Adipose tissue (tissue), 3 donors: ENCODE measurements around the gene ZNF808. TPM values are rescaled to one million over a fixed set of nuclear protein-coding genes. Genes with fewer than 3 reads are reported as not detected.
"Not testable (repeated sequence)": the region's sequence is repeated elsewhere in the genome, so short reads cannot be mapped to it uniquely, and the experiment has no call there.

Source experiments
- H3K27ac ChIP-seq: one replicate; pipeline ENCODE4 v1.5.1; 2013; ENCODE audit warnings: low read depth, low read length
- WGBS, 3 donors: extraction: QIAGEN DNeasy Blood & Tissue Kit; methylation state at CpG; one replicate each; pipeline ENCODE4 v1.1.7; 2013; 5-methylcytosine and 5-hydroxymethylcytosine counted together
- polyA plus RNA-seq, 3 donors: library from polyadenylated mRNA; stranded (reverse); fragments of 200-250 nt; gene quantifications; one replicate each; pipeline ENCODE4 v1.2.3, GENCODE V29; 2013
- donor health status: healthy with polysubstance abuse.
- donor health status: Bipolar disorder and iron deficiency.
- donor health status: healthy.

Gene ZNF808
- polyA plus RNA-seq, 3 donors: 1.8 to 2.6 (median 2.5) TPM

DNA sequence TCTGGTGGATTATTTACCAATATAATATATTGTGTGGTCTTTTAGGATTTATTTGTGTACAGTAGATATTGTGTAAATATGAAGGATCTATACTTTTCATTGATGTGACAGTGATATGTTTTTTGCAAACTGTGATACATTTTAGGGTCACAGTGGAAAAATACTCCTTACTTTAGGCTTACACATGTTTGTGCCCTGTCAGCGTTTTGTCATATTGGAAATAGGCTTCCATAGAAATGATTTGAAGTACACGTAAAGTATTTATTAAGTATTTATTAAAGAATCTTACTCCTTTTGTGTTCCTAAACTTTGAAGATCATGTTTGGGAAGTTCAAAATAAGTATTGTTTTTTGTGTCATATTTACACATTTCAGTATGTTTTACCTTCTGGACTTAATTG lies 5.0 kb downstream of the ZNF808 start:
- WGBS, 3 donors: 88 to 98% (median 94%) methylated on average over 2 of the region's 2 CpGs
- H3K27ac ChIP-seq: no peak overlapping the region

DNA sequence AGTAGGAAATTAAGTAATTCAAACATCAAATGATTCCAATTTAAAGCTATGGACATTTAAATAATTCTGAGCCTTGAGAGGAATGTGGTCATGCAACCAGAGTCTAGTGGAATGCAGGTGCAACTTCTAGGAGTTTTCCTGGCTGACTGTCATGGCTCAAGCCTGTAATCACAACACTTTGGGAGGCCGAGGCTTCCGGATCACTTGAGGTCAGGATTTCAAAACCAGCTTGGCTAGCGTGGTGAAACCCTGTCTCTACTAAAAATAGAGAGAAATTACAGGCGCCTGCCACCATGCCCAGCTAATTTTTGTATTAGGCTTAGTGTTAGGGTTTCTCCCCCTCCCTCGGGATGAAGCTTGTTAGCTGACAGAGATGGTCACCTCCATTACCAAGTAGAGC lies 6.4 kb downstream of the ZNF808 start:
- no peak overlapping the region for H3K27ac ChIP-seq
- WGBS, 3 donors: 49 to 82% (median 58%) methylated on average over 5 of the region's 5 CpGs

DNA sequence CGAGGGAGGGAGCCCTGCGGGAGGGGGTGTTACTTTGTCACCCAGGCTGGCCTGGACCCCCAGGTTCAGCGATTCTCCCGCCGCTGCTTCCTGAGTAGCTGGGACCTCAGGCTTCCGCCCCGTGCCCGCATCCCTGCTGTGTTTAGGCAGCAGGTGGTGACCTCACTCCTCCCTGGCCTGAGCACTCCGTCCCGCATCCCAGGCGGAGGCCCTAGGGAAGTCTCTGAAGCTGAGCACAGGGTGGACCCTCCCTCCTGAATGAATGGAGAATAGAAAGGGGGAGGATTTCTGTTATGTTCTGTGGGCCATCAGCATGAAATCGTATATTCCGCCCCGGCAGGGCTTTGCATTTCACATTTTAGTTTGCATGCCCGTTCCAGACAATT lies 7.9 kb downstream of the ZNF808 start:
- H3K27ac ChIP-seq: not testable (repeated sequence)
- 3 to 19% (median 5%) methylated on average over 14 to 15 of the region's 15 CpGs for WGBS, 3 donors

DNA sequence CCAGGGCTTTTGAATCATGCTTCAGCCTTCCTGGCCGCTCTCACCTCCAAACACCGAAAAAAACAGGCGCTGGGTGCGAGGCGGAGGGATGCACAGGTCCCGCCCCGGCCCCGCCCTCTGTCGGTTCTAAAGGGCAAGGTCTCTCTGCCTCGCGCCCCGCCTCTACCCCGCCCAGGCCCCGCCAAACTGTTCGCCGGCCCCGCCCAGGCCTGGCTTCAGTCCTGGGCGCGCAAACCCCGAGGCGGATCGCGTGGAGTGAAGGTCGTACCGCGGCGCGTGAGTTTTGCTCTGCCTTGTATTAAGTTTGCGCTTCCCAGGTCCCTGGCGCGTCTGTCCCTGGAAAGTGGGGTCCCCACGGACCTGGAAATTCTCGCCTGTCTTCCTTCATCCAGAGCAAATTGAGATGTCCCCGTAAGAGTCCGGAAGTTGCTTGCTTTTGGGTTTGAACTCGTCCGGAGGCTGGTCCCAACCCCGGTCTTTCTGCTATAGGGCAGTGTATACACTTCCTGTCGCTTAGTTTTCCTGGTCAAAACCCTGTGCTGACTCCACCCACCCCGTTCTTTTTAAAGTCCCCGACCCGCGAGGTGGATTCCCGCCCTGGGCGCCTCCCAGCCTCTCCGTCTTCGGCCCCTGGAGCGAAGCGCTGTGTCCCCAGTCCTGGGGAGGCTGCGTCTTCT lies 8.4 kb downstream of the ZNF808 start:
- 2 to 13% (median 4%) methylated on average over 50 of the region's 50 CpGs for WGBS, 3 donors
- H3K27ac ChIP-seq: no peak overlapping the region

DNA sequence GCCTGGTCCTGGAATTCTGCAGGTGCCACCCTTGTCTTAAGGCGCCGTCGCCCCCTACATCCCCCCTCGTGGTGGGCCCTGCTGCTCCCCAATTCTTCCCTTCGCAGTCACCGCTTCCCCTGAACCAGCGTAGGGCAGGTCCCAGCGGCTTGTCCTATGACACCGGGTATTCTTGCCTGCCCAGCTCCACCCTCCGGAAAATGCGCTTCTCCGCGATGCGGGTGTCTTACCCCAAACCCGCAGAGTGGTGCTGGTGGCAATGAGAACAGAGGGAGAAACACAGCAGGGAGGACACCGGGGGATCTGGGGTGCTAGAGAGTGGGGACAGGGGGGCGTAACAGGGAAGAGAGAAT lies 9.0 kb downstream of the ZNF808 start:
- no peak overlapping the region for H3K27ac ChIP-seq
- WGBS, 3 donors: 5 to 25% (median 9%) methylated on average over 17 of the region's 17 CpGs

DNA sequence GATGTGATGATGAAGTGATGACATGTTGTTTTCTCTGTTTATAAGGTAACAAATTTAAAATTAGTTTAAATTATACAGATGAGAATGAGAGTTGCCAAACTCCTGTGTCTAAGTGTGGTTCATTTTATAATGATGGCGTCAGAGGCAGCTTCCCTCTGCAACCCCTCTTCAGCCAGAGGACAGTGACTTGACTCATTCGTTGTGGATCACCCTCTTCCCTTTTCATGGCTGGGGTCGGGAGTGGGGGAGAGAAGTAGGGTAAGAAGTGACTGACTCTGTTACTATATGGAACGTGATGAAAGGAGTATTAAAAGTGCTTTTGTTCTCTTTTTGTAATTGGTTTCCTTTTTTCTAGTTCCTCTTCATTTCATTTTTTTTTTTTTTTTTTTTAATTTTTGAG lies 11.3 kb downstream of the ZNF808 start:
- H3K27ac ChIP-seq: not testable (repeated sequence)
- 42 to 85% (median 64%) methylated on average over 2 to 4 of the region's 4 CpGs for WGBS, 3 donors

DNA sequence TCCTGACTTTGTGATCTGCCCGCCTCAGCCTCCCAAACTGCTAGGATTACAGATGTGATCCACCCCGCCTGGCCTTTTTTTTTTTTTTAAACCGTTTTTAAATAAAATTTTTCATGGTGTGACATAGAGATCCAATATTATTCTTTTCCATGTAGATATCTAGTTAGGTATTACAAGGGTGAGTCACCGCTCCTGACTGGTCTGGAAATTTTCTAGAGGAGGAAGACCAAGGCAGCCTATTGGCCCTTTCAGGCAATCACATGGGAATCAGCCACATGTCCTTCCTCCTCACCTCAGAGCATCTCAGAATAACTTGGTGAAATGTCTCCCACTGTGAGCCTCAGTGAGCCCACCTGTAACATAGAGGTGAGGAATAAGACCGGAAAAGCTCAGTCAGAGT lies 13.7 kb downstream of the ZNF808 start:
- H3K27ac ChIP-seq: not testable (repeated sequence)
- 90 to 96% (median 94%) methylated on average over 5 of the region's 5 CpGs for WGBS, 3 donors

DNA sequence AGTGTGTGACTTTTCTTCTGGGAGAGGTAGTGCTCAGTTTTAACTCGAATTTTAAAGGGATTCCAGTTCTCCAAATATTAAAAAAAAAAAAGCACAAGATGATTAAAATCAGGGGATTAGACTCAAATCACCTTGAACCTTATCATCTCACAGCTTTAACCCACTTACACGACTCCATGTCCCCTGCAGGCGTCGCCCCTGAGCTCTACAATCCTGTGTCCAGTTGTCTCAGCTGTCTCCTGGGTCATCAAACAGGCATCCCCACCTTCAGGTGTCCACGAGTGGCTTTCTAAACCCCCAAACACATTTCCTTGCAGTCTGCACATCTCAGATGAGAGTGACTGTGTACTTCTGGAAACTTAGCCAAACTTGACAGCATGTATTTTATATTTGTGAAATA lies 14.1 kb downstream of the ZNF808 start:
- WGBS, 3 donors: 88 to 90% (median 89%) methylated on average over 5 of the region's 5 CpGs
- H3K27ac ChIP-seq: no peak overlapping the region

DNA sequence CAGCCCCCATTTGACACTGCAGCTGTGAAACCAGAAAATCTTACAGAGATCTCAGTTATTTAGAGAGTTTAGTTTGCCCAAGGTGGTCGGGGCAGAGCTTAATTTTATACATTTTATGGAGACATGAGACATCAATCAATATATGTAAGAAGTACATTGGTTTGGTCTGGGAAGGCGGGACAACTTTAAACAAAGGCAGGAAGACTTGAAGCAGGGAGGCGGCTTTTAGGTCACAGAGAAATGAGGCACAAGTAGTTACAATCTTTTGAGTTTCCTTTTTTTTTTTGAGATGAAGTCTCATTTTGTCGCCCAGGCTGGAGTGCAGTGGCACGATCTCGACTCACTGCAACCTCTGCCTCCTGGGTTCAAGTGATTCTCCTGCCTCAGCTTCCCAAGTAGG lies 15.1 kb downstream of the ZNF808 start:
- WGBS, 3 donors: 78 to 79% (median 78%) methylated on average over 6 of the region's 6 CpGs
- H3K27ac ChIP-seq: not testable (repeated sequence)

DNA sequence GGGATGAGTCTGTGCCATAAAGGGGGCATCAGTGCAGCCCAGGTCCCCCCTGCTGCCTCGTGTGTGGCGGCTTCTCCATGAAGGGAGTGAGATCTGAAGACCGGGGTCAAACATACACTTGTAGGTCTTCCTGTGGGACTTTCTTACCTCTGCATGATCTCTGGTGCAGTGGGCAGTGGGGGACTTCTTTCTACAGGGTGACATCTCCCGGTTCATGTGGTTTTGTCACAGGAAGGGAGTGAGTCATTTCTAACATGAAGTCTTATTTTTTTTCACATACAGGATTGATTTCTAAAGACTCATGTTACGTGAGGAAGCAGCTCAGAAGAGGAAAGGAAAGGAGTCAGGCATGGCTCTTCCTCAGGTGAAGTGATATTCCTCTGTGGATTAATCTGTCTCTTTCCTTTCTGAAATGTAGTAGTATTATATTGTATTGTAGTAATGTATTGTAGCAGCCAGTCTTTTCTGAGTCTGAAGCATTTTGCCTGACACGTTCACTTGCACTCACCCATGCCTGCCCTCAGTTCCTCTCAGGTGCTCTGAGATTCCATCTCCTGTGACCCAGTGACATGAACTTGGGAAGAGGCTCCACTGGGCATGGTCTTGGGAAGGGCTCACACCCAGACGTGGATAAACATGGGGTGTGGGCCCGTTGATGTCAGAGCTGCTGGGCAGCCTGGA lies 15.7 kb downstream of the ZNF808 start:
- H3K27ac ChIP-seq: no peak overlapping the region
- 60 to 81% (median 74%) methylated on average over 7 to 8 of the region's 8 CpGs for WGBS, 3 donors

DNA sequence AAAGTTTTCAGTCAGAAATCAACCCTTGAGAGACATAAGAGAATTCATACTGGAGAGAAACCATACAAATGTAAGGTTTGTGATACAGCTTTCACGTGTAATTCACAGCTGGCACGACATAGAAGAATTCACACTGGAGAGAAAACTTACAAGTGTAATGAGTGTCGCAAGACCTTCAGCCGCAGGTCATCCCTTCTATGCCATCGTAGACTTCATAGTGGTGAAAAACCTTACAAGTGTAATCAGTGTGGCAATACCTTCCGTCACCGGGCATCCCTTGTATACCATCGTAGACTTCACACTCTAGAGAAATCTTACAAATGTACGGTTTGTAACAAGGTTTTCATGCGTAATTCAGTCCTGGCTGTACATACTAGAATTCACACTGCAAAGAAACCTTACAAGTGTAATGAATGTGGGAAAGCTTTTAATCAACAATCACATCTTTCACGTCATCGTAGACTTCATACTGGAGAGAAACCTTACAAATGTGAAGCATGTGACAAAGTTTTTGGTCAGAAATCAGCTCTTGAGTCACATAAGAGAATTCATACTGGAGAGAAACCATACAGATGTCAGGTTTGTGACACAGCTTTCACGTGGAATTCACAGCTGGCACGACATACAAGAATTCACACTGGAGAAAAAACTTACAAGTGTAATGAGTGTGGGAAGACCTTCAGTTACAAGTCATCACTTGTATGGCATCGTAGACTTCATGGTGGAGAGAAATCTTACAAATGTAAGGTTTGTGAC lies 26.9 kb downstream of the ZNF808 start:
- 98% methylated on average over 15 of the region's 15 CpGs for WGBS, 3 donors
- H3K27ac ChIP-seq: no peak overlapping the region

DNA sequence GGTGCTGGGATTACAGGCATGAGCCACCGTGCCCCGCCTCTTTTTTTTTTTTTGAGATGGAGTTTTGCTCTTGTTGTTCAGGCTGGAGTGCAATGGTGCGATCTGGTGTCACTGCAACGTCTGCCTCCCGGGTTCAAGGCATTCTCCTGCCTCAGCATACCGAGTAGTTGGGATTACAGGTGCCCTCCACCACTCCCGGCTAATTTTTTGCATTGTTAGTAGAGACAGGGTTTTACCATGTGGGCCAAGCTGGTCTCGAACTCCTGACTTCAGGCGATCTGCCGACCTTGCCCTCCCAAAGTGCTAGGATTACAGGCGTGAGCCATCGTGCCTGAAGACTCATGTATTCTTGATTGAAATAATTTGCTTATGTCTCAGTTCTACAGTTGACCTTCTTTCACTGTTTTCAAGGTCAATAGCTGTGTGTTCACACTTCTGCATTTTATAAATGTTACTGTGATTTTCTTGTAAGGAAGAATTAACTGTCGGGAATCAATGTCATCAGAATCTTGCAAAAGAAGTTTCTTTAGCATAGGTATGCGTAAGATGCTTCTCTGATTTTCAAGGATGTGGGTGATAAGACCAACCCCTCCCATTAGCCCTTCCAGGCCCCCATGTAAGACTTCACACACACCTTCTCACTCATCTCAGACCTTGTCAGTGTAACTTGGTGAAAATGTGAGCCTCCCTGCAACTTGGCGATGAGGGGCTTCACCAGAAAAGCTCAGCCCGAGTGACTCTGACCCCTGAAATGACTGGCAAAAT lies 29.9 kb downstream of the ZNF808 start:
- H3K27ac ChIP-seq: no peak overlapping the region
- 95 to 98% (median 97%) methylated on average over 16 of the region's 16 CpGs for WGBS, 3 donors

DNA sequence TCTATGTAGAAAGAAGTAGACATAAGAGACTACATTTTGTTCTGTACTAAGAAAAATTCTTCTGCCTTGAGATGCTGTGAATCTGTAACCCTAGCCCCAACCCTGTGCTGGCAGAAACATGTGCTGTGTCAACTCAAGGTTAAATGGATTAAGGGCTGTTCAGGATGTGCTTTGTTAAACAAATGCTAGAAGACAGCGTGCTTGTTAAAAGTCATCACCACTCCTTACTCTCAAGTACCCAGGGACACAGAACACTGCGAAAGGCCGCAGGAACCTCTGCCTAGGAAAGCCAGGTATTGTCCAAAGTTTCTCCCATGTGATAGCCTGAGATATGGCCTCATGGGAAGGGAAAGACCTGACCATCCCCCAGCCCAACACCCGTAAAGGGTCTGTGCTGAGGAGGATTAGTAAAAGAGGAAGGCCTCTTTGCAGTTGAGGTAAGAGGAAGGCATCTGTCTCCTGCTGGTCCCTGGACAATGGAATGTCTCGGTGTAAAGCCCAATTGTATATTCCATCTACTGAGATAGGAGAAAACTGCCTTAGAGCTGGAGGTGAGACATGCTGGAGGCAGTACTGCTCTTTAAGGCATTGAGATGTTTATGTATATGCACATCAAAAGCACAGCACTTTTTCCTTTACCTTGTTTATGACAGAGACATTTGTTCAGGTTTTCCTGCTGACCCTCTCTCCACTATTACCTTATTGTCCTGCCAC lies 31.4 kb downstream of the ZNF808 start:
- WGBS, 3 donors: 68 to 78% (median 74%) methylated on average over 5 of the region's 5 CpGs

DNA sequence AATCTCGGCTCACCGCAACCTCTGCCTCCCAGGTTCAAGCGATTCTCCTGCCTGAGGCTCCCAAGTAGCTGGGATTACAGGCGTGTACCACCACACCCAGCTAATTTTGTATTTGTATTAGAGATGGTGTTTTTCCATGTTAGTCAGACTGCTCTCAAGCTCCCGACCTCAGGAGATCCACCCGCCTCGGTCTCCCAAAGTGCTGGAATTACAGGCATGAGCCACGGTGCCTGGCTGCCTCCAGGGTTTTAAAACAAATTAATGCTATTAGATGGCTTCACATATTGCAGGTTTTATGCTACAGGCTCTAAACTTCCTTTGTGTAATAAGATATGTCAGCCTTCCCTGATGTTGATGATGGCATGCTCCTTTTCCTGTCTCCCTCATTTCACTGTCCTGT lies 34.1 kb downstream of the ZNF808 start:
- H3K27ac ChIP-seq: not testable (repeated sequence)
- 95 to 98% (median 96%) methylated on average over 8 of the region's 8 CpGs for WGBS, 3 donors

More for the DNA sequence above, 31.4 kb downstream of the ZNF808 start:
- H3K27ac ChIP-seq: not testable (repeated sequence)

DNA sequence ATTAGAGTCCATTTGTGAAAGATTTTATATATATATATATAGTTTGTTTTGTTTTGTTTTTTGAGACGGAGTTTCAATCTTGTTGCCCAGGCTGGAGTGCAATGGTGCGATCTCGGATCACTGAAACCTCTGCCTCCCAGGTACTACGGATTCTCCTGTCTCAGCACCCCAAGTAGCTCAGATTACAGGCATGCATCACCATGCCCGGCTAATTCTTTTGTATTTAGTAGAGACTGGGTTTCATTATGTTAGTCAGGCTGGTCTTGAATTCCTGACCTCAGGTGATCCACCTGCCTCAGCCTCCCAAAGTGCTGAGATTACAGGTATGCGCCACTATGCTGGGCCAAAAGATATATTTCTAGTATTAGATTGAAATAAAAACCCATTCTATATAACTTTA lies 38.7 kb downstream of the ZNF808 start:
- H3K27ac ChIP-seq: no peak overlapping the region
- 82 to 95% (median 93%) methylated on average over 6 of the region's 6 CpGs for WGBS, 3 donors

DNA sequence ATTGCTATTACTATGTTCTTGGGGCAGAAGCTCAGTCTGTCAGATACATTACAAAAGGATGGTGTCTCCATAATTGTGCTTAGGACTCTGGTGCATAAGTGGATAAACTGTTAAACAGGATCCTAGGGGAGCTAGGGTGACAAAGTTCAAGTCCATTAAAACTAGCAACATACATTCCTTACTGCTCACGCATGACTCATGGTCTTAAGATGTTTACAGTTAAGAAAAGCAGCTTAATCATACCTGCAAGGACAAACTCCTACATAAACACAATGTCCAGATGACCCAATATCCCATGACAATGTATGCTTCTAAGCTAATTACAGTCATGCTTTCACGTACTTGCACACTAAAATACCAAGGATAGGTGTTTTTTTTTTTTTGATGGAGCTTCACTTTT lies 39.1 kb downstream of the ZNF808 start:
- 82 to 95% (median 93%) methylated on average over 2 of the region's 2 CpGs for WGBS, 3 donors
- no peak overlapping the region for H3K27ac ChIP-seq

DNA sequence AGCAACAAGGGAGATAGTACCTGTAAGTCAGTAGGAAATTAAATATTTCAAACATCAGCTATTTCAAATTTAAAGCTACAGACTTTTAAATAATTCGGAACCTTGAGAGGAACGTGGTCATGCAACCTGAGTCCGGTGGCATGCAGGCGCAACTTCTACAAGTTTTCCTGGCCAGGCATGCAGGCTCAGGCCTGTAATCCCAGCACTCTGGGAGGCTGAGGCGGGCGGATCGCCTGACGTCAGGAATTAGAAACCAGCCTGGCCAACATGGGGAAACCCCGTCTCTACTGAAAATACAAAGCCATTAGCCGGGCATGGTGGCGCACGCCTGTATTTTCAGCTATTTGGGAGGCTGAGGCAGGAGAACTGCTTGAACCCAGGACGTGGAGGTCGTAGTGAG lies 40.5 kb downstream of the ZNF808 start:
- no peak overlapping the region for H3K27ac ChIP-seq
- WGBS, 3 donors: 97 to 100% (median 98%) methylated on average over 14 of the region's 14 CpGs

DNA sequence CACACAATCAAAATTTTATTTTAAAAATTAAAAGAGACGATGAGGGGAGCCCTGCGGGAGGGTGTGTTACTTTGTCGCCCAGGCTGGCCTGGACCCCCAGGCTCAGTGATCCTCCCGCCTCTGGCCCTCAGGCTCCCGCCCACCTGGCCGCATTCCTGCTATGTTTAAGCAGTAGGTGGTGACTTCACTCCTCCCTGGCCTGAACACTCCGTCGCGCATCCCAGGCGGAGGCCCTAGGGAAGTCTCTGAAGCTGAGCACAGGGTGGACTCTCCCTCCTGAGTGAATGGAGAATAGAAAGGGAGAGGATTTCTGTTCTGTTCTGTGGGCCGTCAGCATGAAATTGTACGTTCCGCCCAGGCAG lies 42.2 kb downstream of the ZNF808 start:
- WGBS, 3 donors: 4 to 9% (median 8%) methylated on average over 13 of the region's 13 CpGs
- H3K27ac ChIP-seq: not testable (repeated sequence)
